Tibial nerve (tissue), 4 donors: Measurements from ENCODE around the gene PNMT. TPM values are rescaled to one million over a fixed set of nuclear protein-coding genes. Genes with fewer than 3 reads are reported as not detected.

Experiments
- DNase-seq, 2 donors: peaks; one replicate each; pipeline ENCODE4 v3.0.0-alpha.2; 2019; ENCODE audit warnings: low spot score in 2 of 2
- H3K27ac ChIP-seq, 4 donors: fragments of 200-600 bp; sonication (generic) in 3 of 4; one replicate each; pipeline ENCODE4 v1.5.1; 2017 to 2019; ENCODE audit warnings: mild to moderate bottlenecking in 1 of 4
- H3K27me3 ChIP-seq, 2 donors: fragments of 200-600 bp; sonication (generic) in 1 of 2; one replicate each; pipeline versions ENCODE4 v1.5.1 to v1.6.0; 2017 to 2019
- H3K36me3 ChIP-seq, 3 donors: fragments of 200-600 bp; sonication (generic); one replicate each; pipeline ENCODE4 v1.5.1; 2018 to 2019
- H3K4me1 ChIP-seq, 4 donors: fragments of 200-600 bp; sonication (generic) in 3 of 4; one replicate each; pipeline ENCODE4 v1.5.1; 2017 to 2019
- H3K4me3 ChIP-seq, 4 donors: fragments of 200-600 bp; sonication (generic) in 3 of 4; one replicate each; pipeline ENCODE4 v1.5.1; 2017 to 2019; ENCODE audit warnings: mild to moderate bottlenecking in 1 of 4, moderate library complexity in 1 of 4
- H3K9me3 ChIP-seq, 4 donors: fragments of 200-600 bp; sonication (generic) in 3 of 4; one replicate each; pipeline ENCODE4 v1.5.1; 2017 to 2019
- CTCF ChIP-seq, 5 experiments: fragments of 200-600 bp in 3 of 5; fragments of 450-650 bp in 2 of 5; sonication (generic) in 3 of 5; IDR thresholded peaks; one replicate each; pipeline ENCODE4 v1.5.1; 2016 to 2019; ENCODE audit warnings: antibody characterized with exemption in 5 of 5, mild to moderate bottlenecking in 3 of 5, moderate library complexity in 2 of 5
- EP300 ChIP-seq, 2 donors: sonication (generic); formaldehyde crosslinking; IDR thresholded peaks; one replicate each; pipeline ENCODE4 v1.6.1; 2017; ENCODE audit warnings: antibody characterized with exemption in 2 of 2, mild to moderate bottlenecking in 1 of 2
- POLR2A ChIP-seq, 2 donors: fragments of 450-650 bp; IDR thresholded peaks; one replicate each; pipeline ENCODE4 v1.6.1; 2017; ENCODE audit warnings: antibody characterized with exemption in 2 of 2, mild to moderate bottlenecking in 2 of 2, moderate library complexity in 2 of 2
- WGBS, 2 donors: methylation state at CpG; one replicate each; pipeline ENCODE4 v1.1.5; 2018; 5-methylcytosine and 5-hydroxymethylcytosine counted together
- total RNA-seq, 4 donors: library from RNA; depleted of rRNA; stranded (reverse); fragments of >200 nt; gene quantifications; one replicate each; pipeline ENCODE4 v1.1.0, GENCODE V29; 2016

PNMT gene
- total RNA-seq, 4 donors from 2014 or later = 2.4 to 19.6 (median 12.4) TPM

GRCh38 chr17:39687546-39688474 is 19.6 kb downstream of the PNMT start, which contains the start of gene PGAP3:
Gene PGAP3, minus strand, starts transcription at chr17:39688057. Its CDS starts 43 bp downstream, at chr17:39688014.
- WGBS, 2 donors = 2 to 3% methylated on average over 30 to 45 of the region's 45 CpGs
- TF ChIP-seq CTCF (IDR thresholded peaks at IDR 0.05) (peak in 2 of 5 experiments; percentile 15 to 26), POLR2A (IDR thresholded peaks at IDR 0.05) (peak; percentile 25 to 52), EP300 (IDR thresholded peaks at IDR 0.05) (peak; percentile 79 to 80)
- Histone ChIP-seq H3K4me1 (peaks cover 0 to 18% (median 15%) of the 10 kb centered on the region in 4 donors), H3K27ac (peak within 1 kb of the TSS; percentile 71 to 95 (median 88)), H3K36me3 (peaks cover 0 to 32% (median 0%) of the 10 kb centered on the region in 3 donors), H3K27me3 (no peaks in the 10 kb centered on the region), H3K4me3 (peak within 1 kb of the TSS; percentile 51 to 86 (median 68)), H3K9me3 (no peaks in the 10 kb centered on the region)
- peak; percentile 73 to 86 for DNase-seq

- peaks cover 0 to 18% (median 15%) of the 10 kb centered on the region in 4 donors for H3K4me1 ChIP-seq
- WGBS, 2 donors = 17 to 18% methylated on average over 6 of the region's 6 CpGs
- H3K27me3 ChIP-seq = no peaks in the 10 kb centered on the region
- TF ChIP-seq CTCF (IDR thresholded peaks at IDR 0.05) = no peak
- no peak for TF ChIP-seq POLR2A (IDR thresholded peaks at IDR 0.05)
- TF ChIP-seq EP300 (IDR thresholded peaks at IDR 0.05) = no peak
- H3K9me3 ChIP-seq = no peaks in the 10 kb centered on the region
- H3K36me3 ChIP-seq = peaks cover 0 to 25% (median 0%) of the 10 kb centered on the region in 3 donors
- H3K27ac ChIP-seq = peak overlapping the region; percentile 71 to 95 (median 88)
- DNase-seq = no peak
- peak overlapping the region; percentile 51 to 86 (median 68) for H3K4me3 ChIP-seq
Measured at GRCh38 chr17:39688475-39688835, 20.2 kb downstream of the PNMT start.

GRCh38 chr17:39688945-39689344 is 20.7 kb downstream of the PNMT start:
- Histone ChIP-seq H3K27me3 (no peaks in the 10 kb centered on the region), H3K9me3 (no peaks in the 10 kb centered on the region), H3K4me1 (peaks cover 0 to 18% (median 15%) of the 10 kb centered on the region in 4 donors), H3K36me3 (peaks cover 0 to 20% (median 0%) of the 10 kb centered on the region in 3 donors), H3K27ac (no peak overlapping the region), H3K4me3 (peak overlapping the region in 2 of 4 donors; percentile 51 to 67)
- WGBS, 2 donors = 28 to 35% methylated on average over 3 of the region's 3 CpGs
- no peak for DNase-seq
- TF ChIP-seq EP300 (IDR thresholded peaks at IDR 0.05) = no peak
- no peak for TF ChIP-seq POLR2A (IDR thresholded peaks at IDR 0.05)
- no peak for TF ChIP-seq CTCF (IDR thresholded peaks at IDR 0.05)

- Histone ChIP-seq H3K4me3 (no peak overlapping the region), H3K36me3 (peaks cover 0 to 6% (median 0%) of the 10 kb centered on the region in 3 donors), H3K9me3 (no peaks in the 10 kb centered on the region), H3K27ac (peak overlapping the region in 3 of 4 donors; percentile 48 to 87 (median 87)), H3K4me1 (peaks cover 0 to 28% (median 0%) of the 10 kb centered on the region in 4 donors), H3K27me3 (no peaks in the 10 kb centered on the region)
- TF ChIP-seq EP300 (IDR thresholded peaks at IDR 0.05) (no peak), CTCF (IDR thresholded peaks at IDR 0.05) (no peak), POLR2A (IDR thresholded peaks at IDR 0.05) (no peak)
- DNase-seq = no peak
- WGBS, 2 donors = 69 to 78% methylated on average over 5 of the region's 5 CpGs
Measured at GRCh38 chr17:39694593-39694992, 26.3 kb downstream of the PNMT start.

GRCh38 chr17:39695089-39695474 is 26.8 kb downstream of the PNMT start:
- WGBS, 2 donors = 81 to 83% methylated on average over 2 of the region's 2 CpGs
- H3K4me3 ChIP-seq = no peak overlapping the region
- DNase-seq = no peak

More at GRCh38 chr17:39695089-39695474, 26.8 kb downstream of the PNMT start:
- peak overlapping the region; percentile 12 to 87 (median 68) for H3K27ac ChIP-seq
- TF ChIP-seq POLR2A (IDR thresholded peaks at IDR 0.05) = no peak
- no peak for TF ChIP-seq CTCF (IDR thresholded peaks at IDR 0.05)
- TF ChIP-seq EP300 (IDR thresholded peaks at IDR 0.05) = no peak
- peaks cover 0 to 6% (median 0%) of the 10 kb centered on the region in 3 donors for H3K36me3 ChIP-seq
- H3K9me3 ChIP-seq = no peaks in the 10 kb centered on the region
- peaks cover 0 to 29% (median 0%) of the 10 kb centered on the region in 4 donors for H3K4me1 ChIP-seq
- no peaks in the 10 kb centered on the region for H3K27me3 ChIP-seq
